GM18498 (cell line): ENCODE data around the gene TPI1.
A peak's percentile ranks its signal among the peaks of the same experiment; 100 is the strongest.
"Not testable (repeated sequence)": the region's sequence is repeated elsewhere in the genome, so short reads cannot be mapped to it uniquely, and the experiment has no call there.

ENCODE experiments used
- ATAC-seq: cut with Tn5 transposase; IDR thresholded peaks from one replicate; pipeline ENCODE4 v1.9.1; 2021; ENCODE audit warnings: mild to moderate bottlenecking, moderate library complexity; ENCODE audit not compliant: unreplicated experiment

The TPI1 gene

GRCh38 chr12:6846316-6846869 lies 20.9 kb upstream of the TPI1 start:
- ATAC-seq = no peak

DNA sequence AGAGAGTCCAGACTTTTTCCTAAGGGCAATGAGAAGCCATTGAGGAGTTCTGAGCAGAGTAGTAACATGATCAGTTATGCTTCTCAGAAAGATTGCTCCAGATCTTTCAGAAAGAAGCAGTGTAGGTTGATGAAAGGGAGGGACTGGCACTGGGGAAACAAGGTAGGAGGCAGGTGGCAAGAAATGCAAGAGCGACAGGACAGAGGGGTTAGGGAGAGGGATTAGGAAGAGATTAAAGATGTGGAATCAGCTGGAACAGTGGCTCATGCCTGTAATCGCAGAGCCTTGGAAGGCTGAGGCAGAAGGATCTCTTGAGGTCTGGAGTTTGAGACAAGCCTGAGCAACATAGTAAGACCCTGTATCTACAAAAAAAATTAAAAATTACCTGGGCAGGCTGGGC lies 19.7 kb upstream of the TPI1 start:
- no peak for ATAC-seq

DNA sequence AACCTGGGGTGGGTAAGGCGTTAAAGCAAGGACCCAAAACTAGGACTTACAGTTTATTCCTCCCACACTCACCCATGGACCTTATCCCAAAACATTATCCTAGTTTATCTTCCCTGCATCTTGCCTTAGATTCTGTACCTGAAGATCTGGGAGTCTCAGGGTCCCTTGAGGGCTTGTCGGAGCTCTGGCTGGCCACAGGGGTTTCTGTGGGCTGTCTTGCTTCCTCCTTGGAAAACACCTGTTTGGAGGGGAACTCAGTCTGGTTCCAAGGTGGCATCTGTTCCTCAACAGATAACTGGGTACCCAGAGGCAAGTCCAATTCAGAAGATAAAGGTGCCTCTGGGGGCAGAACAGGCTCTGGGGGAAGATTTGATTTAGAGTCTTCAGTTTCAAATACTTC lies 17.9 kb upstream of the TPI1 start:
- no peak for ATAC-seq

DNA sequence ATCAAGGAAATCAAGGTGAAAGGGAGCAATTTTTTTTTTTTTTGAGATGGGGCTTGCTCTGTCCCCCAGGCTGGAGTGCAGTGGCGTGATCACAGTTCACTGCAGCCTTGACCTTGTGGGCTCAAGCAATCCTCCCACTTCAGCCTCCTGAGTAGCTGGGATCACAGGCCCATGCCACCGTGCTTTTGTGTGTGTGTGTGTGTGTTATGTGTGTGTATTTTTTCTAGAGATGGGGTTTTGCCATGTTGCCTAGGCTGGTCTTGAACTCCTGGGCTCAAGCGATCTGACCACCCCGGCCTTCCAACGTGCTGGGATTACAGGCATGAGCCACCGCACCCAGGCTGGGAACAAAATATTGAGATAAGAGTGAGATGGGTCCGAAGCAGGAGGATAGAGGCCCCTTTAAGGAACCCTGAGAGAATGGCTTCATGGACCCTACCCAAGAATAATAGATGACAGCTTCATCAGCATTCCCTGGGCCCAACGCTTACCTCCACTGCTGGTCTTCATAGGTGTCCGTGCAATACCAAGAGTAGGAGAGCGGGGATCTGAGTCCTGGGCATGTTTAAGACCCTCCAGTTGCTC lies 17.3 kb upstream of the TPI1 start:
- no peak for ATAC-seq

- no peak for ATAC-seq
Observed at GRCh38 chr12:6850796-6851152, 16.6 kb upstream of the TPI1 start.

DNA sequence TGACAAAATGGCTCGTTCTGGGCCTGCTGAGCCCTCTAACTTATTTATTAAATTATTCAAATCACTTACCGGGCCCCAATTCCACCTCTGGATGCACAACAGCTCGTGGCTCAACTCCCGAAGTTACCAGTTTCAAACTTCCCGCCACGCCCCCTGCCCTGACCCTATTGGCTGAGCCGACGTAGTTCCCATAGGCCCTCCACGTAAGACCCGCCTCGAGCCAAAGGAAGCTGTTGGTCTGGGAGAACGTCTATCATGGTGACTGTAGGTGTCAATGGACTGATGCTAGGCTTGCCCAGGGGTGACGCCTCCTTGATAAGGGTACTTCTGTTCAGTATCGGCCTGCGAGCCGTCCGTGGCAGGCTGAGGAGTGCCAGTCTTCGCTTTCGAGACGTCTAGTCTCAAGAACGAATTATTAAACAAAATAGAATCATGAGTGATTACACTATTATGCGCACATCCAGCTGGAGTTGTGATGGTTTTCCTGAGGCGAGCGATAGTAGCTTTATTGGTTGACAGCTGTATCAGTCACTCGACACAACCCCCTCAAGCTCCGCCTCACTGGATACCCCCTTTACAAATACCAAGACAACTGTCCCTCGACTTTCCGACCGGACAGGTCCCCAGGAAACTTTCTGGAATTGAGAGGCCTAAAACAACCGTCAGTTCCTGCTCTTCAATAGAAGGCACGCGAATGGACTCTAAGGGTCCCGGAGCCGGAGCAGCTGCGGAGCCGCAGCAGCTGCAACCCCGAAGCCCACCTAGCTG lies 16.0 kb upstream of the TPI1 start, which contains the start of gene CDCA3:
CDCA3 (minus strand) TSS at position 134 of the 768 bp plus-strand sequence. CDS start 334 bp downstream, outside the sequence.
- peak; percentile 57 for ATAC-seq

- peak; percentile 75 for ATAC-seq
Observed at GRCh38 chr12:6851921-6852650, 15.2 kb upstream of the TPI1 start, which contains the start of gene USP5. Gene USP5, plus strand, starts transcription at chr12:6852150. Its CDS starts 30 bp downstream, at chr12:6852180.

DNA sequence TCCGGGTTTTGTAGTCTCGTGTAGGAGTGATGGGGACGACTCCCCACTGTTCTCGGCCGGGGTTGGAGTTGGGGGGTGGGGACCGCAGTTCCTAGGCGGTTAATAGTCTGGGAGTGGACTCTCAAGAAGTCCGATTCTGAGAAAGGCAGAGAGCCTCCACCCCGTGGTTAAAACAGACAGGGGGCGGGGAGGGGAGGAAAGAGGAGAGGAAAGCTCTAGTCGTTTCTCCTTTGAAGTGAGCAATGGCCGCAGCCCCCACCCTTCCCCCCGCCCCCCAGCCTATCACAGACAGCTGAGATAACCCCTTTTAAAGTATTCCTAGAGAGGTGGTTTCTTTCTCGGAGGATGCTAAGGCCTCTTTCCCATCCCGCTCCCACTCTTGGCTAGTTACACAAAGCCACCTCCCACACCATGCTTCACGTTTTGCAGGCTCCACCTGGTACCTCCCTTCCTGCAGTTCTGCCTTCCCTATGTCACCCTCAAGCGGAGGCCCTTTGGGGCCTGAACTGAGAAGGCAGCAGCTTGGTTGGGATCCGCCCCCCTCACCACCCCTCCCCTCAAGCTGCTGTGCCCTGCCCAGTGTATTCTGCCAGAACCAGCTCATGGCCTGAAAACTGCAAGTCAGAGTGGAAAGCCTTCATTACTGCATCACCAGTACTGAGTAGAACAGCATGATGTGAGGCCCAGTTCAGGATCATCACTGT lies 14.5 kb upstream of the TPI1 start:
- no peak for ATAC-seq

DNA sequence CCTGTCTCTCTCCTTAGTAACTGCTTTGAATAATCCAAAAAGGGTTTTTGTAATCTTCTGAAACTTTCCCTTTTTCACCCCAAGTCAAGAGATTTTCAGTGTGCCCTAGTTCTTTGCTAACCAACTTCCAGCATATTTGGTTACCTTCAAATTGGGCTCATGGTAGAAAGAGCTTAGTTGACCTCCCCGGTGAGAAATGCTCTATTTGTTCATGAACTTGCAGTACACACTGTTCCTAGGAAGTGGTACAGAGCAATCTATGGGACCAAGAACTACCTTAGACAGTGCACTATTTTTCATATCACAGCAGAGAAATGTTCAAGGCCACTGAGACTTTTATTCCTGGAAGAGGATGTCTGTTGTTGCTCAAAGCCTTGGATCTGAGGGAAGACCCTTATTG lies 13.7 kb upstream of the TPI1 start:
- no peak for ATAC-seq

- no peak for ATAC-seq
Observed at GRCh38 chr12:6854036-6854435, 13.3 kb upstream of the TPI1 start.

DNA sequence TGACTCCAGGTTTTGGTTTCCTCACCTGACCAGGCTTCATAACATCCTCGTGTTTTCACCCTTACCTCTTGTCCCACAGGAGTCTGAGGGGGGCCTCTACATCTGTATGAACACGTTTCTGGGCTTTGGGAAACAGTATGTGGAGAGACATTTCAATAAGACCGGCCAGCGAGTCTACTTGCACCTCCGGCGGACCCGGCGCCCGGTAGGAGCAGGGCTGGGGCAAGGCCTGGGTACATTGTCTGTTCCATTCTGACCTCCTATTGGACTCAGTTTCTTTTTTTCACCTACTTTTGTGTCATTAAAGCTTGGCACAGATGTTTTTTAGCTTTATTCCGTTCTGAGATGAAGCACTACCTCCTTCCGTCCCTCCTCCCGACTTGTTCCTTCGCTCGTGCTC lies 12.0 kb upstream of the TPI1 start:
- ATAC-seq = no peak

DNA sequence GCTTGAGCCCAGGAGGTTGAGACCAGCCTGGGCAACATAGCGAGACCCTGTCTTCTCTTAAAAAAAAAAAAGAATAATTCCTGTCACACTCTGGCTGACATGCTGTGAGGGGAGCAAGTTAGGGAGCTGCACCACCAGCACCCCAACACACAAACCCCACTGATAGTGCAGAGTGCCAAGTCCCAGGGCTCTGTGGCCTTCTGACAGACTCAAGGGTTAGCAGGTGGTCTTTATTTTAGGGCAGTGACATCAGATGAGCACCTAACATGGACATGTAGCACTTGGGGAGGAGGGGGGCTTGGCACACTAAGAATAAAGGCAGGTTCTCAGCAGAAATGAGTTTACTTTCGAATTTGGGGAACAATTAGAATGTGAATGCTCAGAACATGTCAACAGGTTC lies 8.5 kb upstream of the TPI1 start:
- ATAC-seq = no peak

DNA sequence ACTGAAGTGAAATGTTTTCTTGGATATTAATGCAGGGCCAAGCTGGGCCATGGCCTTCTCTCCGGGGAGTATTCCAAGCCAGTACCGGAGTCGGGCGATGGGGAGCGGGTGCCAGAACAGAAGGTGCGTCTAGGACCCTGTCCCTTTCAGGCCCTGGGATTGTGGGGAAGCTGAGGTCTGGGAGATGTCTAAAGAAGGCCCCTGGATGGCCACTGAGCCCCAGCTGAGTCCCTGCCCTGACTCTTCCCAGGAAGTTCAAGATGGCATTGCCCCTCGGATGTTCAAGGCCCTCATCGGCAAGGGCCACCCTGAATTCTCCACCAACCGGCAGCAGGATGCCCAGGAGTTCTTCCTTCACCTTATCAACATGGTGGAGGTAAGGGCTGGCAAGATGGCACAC lies 7.2 kb upstream of the TPI1 start:
- ATAC-seq = no peak

DNA sequence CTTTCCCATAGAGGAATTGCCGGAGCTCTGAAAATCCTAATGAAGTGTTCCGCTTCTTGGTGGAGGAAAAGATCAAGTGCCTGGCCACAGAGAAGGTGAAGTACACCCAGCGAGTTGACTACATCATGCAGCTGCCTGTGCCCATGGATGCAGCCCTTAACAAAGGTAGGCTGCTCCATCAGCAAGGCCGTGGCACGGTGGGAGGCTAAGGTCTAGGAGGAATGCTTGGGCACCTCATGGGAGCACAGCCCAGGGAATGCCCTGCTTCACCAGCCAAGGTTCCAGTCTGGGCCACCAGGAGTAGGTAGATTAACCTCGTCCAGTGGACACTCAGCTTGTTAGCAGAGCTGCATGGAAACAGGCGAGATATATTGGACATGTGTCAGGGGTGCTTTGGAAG lies 6.4 kb upstream of the TPI1 start:
- no peak for ATAC-seq

- no peak for ATAC-seq
Observed at GRCh38 chr12:6861391-6861790, 5.9 kb upstream of the TPI1 start.

- ATAC-seq = no peak
Observed at GRCh38 chr12:6863033-6863432, 4.3 kb upstream of the TPI1 start.

- ATAC-seq = no peak
Observed at GRCh38 chr12:6863586-6864321, 3.6 kb upstream of the TPI1 start.

GRCh38 chr12:6865307-6865706 lies 2.0 kb upstream of the TPI1 start:
- ATAC-seq = not testable (repeated sequence)

DNA sequence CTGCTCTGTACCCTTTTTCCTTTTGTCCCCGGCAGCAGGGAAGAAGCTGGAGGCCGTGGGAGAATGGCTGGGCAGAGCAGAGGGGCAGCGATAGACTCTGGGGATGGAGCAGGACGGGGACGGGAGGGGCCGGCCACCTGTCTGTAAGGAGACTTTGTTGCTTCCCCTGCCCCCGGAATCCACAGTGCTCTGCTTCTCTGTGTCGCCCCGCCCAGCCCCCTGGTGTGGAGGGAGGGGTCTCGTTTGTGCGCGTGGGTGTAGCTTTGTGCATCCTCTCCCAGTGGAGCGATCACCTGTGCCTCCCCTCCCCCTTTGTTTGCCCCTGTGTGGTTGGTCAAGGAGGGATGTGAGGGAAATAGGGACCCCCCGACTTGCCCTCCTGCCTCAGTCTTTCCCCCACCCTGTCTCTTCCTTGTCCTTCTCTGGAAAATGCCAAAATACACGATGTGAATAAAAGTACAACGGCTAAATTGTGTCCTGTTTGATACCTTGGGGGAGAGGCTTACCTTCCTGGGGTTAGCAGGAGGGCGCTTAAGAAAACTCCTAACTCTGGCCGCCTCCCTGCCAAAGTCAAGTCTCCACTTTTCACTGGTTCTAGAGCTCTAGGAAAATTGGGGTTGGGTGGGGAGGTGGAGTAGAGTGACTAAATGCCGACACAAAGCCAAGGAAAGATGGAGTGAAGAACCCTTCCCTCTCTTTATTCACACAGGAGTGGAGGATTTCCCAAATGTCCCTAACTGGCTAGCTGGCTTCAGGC lies 990 bp upstream of the TPI1 start:
- no peak for ATAC-seq
